NCI-H1436 treated with DMSO at 0.1 percent for 48 hours (cell line): Measurements from ENCODE around the gene ATP5F1B.

Source experiments
- DNase-seq: peaks from one replicate; lab custom pipeline; 2025; lab: John Stamatoyannopoulos, UW

The ATP5F1B gene

DNA sequence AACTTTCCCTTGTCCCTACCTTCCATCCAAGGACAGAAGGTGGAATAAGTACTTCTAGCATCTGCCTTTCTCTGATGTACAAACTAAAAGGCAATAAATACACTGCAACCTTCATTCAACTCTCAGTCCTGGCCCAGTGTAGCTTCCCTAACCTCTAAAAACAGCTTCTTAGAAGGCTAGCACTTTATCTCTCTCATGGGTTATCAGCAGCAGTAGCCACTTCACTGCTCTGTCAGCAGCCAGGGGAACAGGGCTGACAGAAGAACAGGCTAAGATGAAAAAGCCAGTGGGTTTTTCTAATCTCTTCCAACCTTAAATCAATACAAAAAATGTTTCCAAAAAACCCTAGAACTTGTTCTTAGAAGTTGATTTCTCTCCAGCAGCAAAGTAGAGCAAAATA is 28.9 kb downstream of the ATP5F1B start:
- no peak for DNase-seq

DNA sequence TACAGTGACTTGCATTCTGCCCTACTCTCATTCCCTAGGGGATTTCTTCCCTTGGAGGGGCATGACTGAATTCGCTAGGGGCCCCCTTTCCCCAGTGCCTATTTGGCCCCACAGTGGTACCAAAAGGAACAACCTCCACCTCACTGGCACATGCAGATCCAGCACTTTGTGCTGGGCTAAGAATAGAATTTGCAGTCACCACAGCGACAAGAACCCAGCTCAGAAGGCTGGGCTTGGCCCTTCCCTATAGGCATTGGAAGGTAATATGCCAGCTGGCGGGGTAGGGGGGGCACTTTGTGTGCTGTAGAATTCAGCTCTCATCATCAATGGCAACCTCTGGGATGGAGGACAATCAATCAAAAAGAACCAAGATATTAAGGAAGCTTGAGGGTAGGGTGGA is 29.5 kb downstream of the ATP5F1B start:
- no peak for DNase-seq

DNA sequence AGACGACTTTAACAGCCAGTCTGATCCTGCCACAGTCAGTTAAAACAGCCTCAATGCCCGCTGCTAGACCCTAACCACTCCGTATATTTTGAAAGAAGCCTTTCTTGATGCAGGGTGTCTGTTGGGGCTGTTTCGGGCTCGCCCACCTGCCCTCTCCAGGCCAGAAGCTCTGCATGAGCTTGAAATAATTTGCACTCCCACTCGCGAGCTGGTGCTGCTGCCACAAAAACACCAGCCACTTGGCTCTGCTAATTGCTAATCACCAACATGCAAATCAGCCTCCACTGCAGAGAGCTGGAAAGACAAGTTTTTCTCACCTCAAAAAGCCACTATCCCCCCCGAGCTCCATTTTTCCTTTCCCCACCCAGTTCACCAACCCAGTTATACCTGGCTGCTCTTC is 31.2 kb downstream of the ATP5F1B start:
- no peak for DNase-seq

DNA sequence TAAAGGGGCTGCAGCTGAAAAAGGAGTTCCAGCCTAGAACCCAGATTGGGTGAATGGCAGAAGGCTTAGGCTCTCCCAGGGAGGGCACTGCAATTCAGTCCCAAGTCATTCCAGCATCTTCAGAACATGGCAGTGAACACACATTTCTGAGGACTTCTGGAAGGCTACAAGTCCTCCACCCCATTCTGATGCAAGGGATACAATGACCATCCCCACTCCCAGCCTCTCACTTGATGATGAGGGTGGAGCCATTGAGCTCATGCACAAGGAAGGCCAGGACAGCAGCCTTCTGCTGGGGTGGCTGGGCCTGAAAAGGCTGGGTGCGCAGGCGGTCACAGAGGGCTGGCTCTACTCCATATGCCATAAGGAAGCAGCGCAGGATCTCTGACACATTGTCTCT is 41.4 kb downstream of the ATP5F1B start:
- no peak for DNase-seq

DNA sequence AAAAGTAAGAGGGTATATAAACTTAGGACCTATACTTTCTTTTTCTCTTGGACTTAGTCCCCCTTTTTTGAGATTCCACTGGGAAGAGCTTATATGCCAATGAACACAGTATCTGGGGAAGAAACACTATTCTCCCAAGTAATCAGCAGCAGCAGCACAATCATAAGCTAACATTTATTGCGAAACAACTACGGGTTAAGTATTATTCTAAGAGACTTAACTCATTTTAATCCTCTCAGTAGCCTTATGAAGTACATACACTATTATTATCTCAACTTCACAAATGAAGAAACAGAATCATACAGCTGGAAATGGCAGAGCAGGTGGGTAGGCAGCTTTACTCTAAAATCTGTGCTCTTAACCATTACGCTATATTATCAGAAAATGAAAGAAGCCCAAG is 43.5 kb downstream of the ATP5F1B start:
- no peak for DNase-seq

DNA sequence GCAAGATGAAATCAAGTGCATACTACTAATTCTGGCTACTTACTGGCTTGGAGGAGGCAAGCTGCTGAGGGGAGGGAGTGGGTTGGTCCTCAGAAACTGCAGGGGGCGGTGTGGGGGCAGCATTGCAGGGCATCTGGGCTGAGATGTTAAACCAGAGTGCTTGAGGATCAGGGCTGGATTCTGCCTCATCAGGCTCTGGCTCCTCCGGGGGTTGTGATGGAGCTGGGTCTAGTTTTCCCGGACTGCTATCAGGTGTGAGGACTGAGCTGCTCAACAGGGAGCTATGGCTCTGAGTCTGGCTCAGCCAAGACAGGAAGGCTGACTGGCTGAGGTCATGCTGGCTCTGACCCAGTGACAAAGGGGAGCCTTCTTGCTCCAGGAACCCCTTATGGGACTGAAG is 44.3 kb downstream of the ATP5F1B start:
- DNase-seq, result no peak

DNA sequence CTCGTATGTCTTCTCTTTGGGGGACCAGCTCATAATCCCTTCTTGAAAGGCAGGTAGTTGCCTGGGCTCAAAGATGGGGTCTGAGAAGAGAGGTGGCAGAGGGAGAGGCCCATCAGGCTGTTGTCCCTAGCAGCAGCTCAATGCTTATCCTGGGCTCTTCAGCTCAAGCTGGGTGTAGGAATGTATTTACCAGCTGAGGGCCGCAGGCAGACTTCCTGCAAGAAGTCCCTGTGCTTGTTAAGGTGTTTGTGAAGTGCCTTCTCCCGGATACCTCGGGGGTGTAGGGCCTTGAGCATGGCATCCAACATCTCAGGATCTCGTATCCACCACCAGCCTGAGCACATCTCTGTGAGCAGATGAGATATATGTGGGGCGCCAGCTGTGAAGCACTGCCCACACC is 45.0 kb downstream of the ATP5F1B start:
- DNase-seq, result no peak

DNA sequence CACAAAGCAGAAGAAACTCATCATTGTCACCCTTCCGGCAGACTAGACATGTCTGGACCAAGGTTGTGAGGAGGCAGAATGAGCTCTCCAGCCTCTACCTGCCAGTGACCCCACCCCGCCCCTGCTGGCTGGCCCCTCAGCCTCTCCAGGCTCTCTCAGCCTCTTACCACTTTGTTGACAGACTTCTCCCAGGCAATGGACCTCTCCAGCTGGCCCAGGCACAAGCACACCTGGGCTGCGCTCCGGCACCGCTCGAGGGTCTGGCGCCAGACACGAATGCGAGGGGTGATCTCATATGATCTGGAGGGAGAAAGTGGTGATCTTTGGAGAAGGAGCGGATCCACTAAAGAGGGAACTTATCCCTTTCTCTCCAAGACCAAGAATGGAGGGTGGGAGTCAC is 46.0 kb downstream of the ATP5F1B start:
- DNase-seq, result no peak

DNA sequence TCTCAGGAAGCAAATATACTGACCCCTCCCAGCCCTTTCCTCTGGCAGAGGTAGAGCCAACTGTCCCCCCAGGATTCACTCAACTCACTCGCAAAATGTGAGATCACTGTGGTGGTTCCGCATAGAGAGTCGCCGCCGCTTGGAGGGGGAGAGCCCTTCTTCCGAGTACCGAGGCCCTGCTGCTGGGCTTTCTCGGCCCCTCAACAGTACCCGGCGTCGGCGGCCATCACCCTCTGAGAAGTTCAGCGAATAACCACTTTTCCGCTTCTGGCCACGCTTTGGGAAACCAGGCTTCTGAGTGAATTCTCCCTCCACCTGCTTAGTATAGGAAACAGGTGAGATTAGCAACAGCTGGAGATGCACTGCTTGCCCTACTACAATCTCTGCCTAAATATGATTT is 46.7 kb downstream of the ATP5F1B start:
- DNase-seq, result no peak

DNA sequence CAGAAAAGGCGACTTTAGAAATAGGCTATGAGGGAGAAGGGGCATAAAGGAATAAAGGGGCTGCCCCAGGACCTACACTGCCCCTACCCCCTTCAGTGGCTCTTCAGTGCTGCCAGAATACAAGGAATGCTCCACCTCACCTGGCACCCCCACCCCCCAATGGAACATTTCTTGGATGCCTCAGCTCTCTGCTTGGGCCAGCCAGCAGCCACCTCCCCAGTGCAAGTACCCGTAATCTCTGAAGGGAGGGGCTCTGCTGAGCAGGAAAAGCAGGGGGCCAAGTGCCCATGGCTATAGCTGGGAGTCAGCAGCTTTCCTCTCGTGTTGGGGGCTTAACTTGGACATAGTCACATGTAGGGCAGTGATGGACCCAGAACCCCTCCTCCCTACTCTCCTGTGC is 49.0 kb downstream of the ATP5F1B start:
- no peak for DNase-seq

DNA sequence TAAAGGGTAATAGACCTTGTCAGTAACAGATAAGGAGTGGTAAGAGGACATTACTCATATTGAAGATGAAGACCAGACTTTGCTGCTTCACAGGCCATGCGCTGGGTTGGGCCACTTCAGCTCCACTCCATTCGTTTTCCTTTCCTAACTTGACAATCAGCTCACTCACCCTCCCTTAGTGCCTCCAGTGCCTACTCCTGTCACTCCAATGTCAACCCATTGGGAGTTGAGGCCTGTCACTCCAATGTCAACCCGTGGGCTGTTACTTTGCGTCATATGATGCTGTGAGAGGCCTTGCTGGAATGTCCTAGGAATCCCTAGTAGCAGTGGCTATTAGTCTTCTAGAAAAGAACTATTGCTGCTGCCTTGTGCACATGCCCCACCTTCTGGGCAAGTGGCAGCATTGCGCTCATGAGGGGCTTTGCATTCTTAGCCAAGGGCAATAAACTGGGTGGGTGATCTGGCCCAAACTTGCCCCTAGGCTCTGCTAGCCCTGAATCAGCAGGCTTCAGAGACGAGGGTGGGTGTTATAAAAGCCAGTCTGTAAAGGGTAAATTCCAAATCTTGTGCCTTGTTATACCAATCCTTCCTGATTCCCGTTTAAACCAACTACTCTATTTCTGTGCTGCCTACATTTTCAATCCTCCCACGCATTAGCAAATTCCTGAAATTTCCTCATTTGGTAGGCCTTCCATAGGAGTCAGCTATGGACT is 51.7 kb downstream of the ATP5F1B start:
- DNase-seq, result no peak

DNA sequence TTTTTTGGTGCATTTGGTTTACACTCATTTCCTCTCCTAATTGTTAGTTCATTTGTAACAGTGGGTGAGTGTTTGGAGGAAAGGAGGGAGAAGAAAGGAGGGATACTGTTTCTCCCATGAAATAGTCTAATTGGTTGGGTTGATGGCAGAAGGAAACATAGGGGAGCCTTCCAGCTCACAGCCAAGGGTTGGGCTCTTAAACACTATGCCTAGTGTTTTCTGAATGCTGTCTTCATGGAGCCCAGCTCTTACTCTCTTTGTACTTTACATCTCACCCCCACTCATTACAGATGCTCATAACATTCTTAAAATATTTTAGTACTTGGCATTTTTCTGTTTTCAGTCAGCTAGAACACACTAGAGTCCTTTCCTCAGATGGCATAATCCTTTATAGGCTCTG is 53.8 kb downstream of the ATP5F1B start:
- DNase-seq, result no peak

DNA sequence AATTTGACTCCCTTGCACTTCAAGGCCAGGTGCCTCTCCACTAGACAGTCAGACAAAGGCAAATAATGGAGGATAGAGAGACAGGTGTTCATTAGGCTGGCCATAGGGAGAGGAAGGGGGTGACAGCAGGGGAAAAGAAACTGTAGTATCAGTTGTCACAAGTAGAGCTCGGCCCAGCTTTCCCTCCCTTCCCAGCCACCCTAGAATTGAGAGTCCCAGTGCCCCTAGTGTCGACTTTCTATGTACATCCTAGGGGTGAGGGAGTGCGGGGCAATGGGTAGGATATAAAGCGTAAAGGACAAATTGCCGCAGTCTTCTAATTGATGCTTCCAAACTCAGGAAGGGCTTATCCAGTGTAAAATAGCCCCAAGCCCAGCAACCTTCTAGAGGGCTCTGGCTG is 54.7 kb downstream of the ATP5F1B start:
- DNase-seq, result no peak

DNA sequence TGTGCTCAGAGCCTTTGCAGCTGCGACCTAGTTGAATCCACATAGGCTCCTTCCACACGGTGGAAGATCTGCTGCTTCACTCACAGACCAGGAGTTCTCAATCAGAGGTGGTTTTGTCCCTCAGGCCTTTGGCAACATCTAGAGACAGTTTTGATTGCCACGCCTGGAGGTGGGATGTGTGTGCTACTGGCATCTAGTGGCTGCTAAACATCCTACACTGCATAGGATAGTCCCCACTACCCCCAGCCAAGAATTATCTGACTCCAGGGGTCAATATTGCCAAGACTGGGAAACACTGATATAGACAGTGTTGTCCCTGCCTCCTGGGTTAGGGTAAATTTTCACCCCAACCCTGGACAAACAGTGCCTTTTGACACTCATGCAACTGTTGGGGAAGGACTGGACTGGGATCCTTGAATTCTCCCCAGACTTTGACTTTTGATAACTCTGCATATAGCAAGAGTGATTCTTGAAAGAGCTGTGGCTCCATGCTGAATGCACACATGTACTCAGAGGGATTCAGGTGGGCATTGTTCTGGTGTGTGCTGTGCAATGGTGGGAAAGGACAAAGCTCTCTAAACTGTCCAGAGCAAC is 55.5 kb downstream of the ATP5F1B start:
- no peak for DNase-seq

DNA sequence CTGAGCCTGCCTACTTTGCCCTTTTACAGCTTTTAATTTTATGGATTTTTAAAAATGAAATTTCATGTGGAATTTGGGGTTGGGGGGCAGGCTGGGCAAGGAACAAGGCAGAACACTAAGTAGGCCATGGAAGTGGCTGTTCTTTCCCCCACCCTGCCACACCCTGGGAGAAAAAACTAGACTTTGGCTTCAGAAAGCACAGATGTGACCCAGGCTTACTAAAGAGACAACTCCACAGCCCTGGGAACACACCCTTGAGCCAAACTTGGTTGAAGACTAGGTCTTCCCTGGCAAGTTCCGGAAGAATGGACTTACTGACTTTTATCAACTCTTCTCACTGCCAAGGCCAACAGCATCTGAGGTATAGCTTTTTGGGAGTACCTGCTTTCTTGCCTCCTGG is 56.0 kb downstream of the ATP5F1B start:
- no peak for DNase-seq
